IPS-15b (cell line): ENCODE results near the gene NAALAD2.
"Not testable (repeated sequence)": the region's sequence is repeated elsewhere in the genome, so short reads cannot be mapped to it uniquely, and the experiment has no call there.

Source experiments
- H3K27me3 ChIP-seq: one replicate; pipeline ENCODE4 v1.6.1; 2013; ENCODE audit warnings: low read length; ENCODE audit not compliant: control insufficient read depth, insufficient read depth
- H3K36me3 ChIP-seq: one replicate; pipeline ENCODE4 v1.6.1; 2013; ENCODE audit warnings: low read length; ENCODE audit not compliant: control insufficient read depth, insufficient read depth
- H3K4me1 ChIP-seq: one replicate; pipeline ENCODE4 v1.6.1; 2013; ENCODE audit warnings: mild to moderate bottlenecking, low read length; ENCODE audit not compliant: control insufficient read depth, insufficient read depth
- H3K4me3 ChIP-seq: one replicate; pipeline ENCODE4 v1.5.1; 2013; ENCODE audit warnings: low read depth, low read length
- H3K9ac ChIP-seq: one replicate; pipeline ENCODE4 v1.6.1; 2013; ENCODE audit warnings: low read depth, mild to moderate bottlenecking, low read length
- H3K9me3 ChIP-seq: one replicate; pipeline ENCODE4 v1.6.1; 2013; ENCODE audit warnings: mild to moderate bottlenecking, low read length; ENCODE audit not compliant: control insufficient read depth, insufficient read depth

The NAALAD2 gene

DNA sequence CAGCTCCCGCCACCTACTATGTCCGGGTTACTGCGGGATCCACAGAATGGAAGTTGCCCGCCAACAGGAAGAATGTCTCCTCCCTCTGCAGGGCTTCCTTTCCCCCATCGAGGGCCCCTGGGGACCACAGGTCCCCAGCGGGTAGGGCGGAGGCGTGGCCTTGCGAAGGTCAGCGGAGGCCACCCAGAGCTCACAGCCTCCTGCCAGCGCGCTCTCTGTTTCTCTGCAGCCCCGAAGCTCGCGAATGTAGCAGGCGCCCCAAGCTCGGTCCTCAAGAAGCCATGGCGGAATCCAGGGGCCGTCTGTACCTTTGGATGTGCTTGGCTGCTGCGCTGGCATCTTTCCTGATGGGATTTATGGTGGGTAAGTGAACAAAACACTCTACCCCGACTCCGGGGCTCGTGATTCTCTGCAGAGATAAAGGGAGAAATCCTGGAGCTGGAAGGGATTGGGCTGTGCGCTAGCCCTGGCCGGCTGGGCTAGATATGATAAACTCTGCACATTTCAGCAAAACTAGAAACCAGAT is at the start of gene NAALAD2:
Gene NAALAD2, plus strand, starts transcription at position 186 of the 526 bp plus-strand sequence. Its CDS starts 96 bp downstream, at position 282.
- no peaks in the 10 kb centered on the region for H3K27me3 ChIP-seq
- no peaks in the 10 kb centered on the region for H3K9me3 ChIP-seq
- peaks cover 14% of the 10 kb centered on the region for H3K4me1 ChIP-seq
- H3K36me3 ChIP-seq, result no peaks in the 10 kb centered on the region
- H3K4me3 ChIP-seq, result peak within 1 kb of the TSS; percentile 80
- peak within 1 kb of the TSS; percentile 74 for H3K9ac ChIP-seq

DNA sequence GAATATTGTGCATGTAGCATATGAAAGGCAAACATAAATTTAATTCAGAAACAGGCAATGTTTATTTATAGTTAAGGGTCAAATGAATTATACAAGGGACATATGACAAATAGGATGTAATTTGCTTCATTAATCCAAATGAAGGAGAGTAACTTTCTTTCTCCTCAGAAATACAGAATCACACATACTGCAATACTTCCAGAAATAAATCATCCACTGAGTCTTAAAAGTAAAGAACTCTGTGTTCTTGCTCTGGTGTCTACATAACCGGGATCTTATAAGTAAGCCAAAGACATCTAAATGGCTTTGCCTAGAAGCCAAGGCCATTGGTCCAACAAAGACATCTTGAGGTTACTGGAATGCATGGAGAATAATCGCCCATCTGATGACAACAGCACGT is 48.8 kb upstream of the NAALAD2 start, which contains the start of gene UBTFL1:
Gene UBTFL1, plus strand, starts transcription at position 301 of the 400 bp plus-strand sequence. Its CDS starts 0 bp downstream, at position 301.
- not testable (repeated sequence) for H3K27me3 ChIP-seq, H3K9ac ChIP-seq, H3K9me3 ChIP-seq, H3K4me3 ChIP-seq, H3K4me1 ChIP-seq, H3K36me3 ChIP-seq

DNA sequence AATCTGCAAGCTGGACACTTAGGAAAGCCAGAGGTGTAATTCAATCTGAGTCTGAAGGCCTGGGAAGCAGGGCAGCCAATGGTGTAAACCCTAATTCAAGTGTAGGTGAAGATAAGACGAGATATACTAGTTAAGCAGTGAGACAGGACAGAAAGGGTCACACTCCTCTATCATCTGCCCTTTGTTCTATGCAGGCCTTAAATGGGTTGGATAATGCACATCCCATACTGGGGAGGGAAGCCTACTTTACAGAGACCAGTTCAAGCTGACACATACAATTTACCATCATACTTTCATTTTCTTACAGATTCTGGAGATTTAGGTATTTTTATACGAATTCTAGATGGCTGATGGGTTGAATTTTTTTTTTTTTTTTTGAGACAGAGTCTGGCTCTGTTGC is 45.7 kb upstream of the NAALAD2 start:
- not testable (repeated sequence) for H3K9me3 ChIP-seq, H3K9ac ChIP-seq, H3K4me3 ChIP-seq, H3K4me1 ChIP-seq, H3K36me3 ChIP-seq, H3K27me3 ChIP-seq

DNA sequence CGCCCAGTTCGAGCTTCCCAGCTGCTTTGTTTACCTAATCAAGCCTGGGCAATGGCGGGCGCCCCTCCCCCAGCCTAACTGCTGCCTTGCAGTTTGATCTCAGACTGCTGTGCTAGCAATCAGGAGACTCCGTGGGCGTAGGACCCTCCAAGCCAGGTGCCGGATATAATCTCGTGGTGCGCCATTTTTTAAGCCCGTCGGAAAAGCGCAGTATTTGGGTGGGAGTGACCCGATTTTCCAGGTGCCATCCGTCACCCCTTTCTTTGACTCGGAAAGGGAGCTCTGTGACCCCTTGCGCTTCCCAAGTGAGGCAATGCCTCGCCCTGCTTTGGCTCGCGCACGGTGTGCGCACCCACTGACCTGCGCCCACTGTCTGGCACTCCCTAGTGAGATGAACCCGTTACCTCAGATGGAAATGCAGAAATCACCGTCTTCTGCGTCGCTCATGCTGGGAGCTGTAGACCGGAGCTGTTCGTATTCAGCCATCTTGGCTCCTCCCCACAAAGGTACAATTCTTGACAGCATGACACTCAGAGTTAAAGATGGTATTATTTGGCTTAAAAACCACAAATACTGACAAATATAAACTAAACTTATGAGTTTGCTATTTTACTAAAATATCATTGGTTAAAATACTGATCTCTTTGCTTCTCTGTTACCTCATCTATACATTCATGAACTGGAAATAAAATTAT is 39.1 kb upstream of the NAALAD2 start:
- not testable (repeated sequence) for H3K9me3 ChIP-seq, H3K4me1 ChIP-seq, H3K36me3 ChIP-seq, H3K4me3 ChIP-seq, H3K9ac ChIP-seq, H3K27me3 ChIP-seq

DNA sequence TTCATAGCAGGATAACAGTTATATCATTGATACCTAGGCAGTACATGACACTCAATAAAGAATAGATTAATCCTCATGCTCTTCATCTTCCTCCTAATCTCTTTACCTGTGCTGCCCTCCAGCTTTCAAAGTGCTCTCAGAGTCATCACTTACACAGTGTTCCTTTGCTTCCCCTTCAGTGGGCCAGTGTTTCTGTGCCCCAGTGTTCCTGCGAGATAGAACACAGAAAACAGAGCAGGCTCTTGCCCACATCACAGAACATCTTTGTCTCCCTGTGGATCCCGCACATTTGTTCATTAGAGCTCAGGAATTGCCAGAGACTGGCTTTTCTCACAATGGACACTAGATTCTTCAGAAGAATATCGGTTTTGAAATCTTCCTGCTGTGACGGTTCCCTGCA is 36.2 kb upstream of the NAALAD2 start:
- not testable (repeated sequence) for H3K27me3 ChIP-seq, H3K4me3 ChIP-seq, H3K4me1 ChIP-seq, H3K9me3 ChIP-seq, H3K36me3 ChIP-seq, H3K9ac ChIP-seq

DNA sequence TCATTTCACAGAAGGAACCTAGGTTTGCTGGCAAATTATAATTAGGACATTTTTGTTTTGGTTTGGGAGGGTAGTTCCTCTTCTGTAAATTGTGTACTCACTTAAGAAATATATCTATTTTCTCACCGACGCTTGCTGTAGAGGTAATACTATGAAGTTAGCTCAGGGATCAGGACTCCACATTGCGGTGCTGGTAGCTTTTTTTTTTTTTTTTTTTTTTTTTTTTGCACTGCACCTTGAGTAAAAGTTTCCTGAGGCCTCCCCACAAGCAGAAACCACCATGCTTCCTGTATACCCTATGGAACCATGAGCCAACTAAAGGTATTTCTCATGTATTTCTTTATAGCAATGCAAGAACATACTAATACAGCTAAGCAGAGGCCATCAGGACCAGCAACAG is 34.0 kb upstream of the NAALAD2 start:
- H3K36me3 ChIP-seq, result no peaks in the 10 kb centered on the region

DNA sequence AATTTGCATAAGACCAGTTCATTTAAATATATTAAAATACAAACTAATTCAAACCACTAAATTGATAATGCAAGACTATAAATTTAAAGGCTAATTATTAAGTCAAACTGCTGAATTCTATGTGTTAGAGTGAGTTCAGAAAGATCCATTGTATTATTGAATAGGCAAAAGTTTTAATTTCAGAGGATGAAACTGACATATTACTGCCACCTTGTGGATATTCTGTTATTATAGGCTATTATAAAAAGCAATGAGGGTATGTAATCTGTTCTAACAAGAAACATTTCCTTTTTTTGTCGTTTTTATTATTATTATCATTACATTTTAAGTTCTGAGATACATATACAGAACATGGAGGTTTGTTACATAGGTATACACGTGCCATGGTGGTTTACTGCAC is 20.9 kb upstream of the NAALAD2 start:
- Histone ChIP-seq H3K4me3 (no peak overlapping the region), H3K4me1 (no peaks in the 10 kb centered on the region), H3K36me3 (no peaks in the 10 kb centered on the region), H3K27me3 (no peaks in the 10 kb centered on the region), H3K9me3 (no peaks in the 10 kb centered on the region), H3K9ac (no peak overlapping the region)

More for the DNA sequence above, 34.0 kb upstream of the NAALAD2 start:
- Histone ChIP-seq H3K4me3 (no peak overlapping the region), H3K27me3 (no peaks in the 10 kb centered on the region), H3K4me1 (no peaks in the 10 kb centered on the region), H3K9me3 (no peaks in the 10 kb centered on the region), H3K9ac (no peak overlapping the region)

DNA sequence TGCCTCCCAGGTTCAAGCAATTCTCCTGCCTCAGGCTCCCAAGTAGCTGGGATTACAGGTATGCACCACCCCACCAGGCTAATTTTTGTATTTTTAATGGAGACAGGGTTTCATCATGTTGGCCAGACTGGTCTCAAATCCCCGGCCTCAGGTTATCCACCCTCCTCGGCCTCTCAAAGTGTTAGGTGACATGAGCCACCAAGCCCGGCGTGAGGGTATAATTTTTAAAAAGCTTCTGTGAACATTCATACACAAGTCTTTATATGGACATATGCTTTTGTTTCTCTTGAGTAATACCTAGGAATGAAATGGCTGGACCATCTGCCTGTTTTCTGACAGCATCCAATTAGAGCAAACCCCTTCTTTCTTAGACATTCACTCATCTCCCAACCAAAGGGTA is 14.3 kb upstream of the NAALAD2 start:
- H3K36me3 ChIP-seq, result no peaks in the 10 kb centered on the region
- no peak overlapping the region for H3K4me3 ChIP-seq

DNA sequence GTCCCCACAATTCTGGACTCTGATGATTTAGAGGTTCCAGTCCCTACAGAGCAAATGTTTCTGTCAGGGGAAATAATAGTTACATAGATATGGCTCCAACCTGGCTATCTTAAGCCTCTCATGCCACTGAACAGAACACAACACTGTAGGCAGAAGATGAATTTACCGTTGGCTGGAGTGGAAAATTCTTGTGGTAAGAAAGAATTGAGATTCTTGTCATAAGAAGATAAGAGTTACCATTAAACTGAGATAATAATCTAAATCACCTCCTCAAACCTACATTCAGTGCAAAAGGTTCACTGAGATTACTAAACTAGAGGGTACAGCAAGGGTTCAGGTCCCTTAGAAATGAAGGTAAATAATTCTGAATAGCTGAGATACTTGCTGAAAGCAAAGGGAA is 10.1 kb upstream of the NAALAD2 start:
- H3K9ac ChIP-seq, result no peak overlapping the region
- no peaks in the 10 kb centered on the region for H3K36me3 ChIP-seq
- no peaks in the 10 kb centered on the region for H3K9me3 ChIP-seq
- H3K4me1 ChIP-seq, result no peaks in the 10 kb centered on the region
- no peak overlapping the region for H3K4me3 ChIP-seq
- no peaks in the 10 kb centered on the region for H3K27me3 ChIP-seq

More for the DNA sequence above, 14.3 kb upstream of the NAALAD2 start:
- Histone ChIP-seq H3K9ac (no peak overlapping the region), H3K27me3 (no peaks in the 10 kb centered on the region), H3K9me3 (no peaks in the 10 kb centered on the region), H3K4me1 (no peaks in the 10 kb centered on the region)

DNA sequence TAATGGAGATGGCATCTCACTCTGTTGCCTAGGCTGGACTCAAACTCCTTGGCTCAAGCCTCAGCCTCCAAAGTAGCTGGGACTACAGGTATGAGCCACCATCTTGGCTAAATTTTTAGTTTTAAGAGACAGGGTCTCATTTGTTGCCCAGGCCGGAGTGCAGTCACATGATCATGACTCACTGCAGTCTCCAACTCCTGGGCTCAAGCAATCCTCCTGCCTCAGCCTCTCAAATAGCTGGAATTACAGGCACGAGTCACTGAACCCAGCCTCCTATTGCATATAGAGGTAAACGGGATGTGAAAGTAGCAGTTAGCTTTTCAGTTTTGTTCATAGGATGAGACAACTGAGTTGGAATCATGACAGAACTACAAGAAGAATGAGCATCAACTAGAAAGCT is 9.5 kb upstream of the NAALAD2 start:
- Histone ChIP-seq H3K4me1 (no peaks in the 10 kb centered on the region), H3K4me3 (no peak overlapping the region), H3K27me3 (no peaks in the 10 kb centered on the region), H3K9me3 (no peaks in the 10 kb centered on the region), H3K9ac (no peak overlapping the region), H3K36me3 (no peaks in the 10 kb centered on the region)

DNA sequence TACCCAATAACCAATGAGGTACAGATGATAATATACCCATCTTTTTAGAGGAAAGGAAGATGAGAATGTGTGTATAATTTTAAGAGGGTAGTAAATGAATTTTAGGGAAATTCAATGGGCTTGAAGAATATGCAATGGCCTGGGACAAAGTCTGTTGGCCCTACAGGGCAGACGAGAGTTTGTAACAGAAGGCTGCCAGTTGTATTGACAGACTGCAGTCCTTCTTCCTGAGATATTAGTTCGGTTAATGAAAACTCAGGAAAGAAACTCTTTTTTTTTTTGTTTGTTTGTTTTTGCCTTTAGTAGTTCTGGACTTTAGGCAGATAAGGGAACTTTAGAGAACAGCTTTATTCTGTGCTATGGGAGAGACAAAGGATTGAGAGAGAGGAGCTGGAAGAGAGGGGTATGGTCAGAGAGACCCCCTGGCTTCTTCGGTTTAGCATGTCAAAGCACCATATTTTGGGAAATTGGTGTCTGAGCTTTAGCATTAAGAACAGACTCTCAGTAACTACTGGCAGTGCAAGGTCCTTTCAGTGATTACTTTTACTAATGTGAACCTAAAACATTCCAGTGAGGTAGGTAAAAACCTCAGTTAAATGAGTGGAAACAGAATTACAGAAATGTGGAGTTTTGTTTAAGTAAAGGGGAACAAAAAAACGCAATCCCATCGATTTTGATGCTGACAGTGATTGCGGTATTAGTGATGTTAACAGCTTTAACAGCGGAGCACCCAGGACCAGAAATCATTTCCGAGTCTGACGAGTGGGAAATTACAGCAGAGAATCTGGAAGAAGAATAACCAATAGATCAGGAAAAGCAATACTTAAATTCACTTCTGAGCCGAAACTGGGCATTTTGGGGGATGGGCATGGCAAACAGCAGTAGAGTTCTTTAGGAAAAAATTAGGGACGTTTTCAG is 644 bp upstream of the NAALAD2 start:
- no peak overlapping the region for H3K9ac ChIP-seq
- H3K4me1 ChIP-seq, result peaks cover 14% of the 10 kb centered on the region
- H3K9me3 ChIP-seq, result no peaks in the 10 kb centered on the region
- H3K27me3 ChIP-seq, result no peaks in the 10 kb centered on the region
- no peaks in the 10 kb centered on the region for H3K36me3 ChIP-seq
- H3K4me3 ChIP-seq, result peak overlapping the region; percentile 80
